ENCODE measurements around the gene SAFB2.

The SAFB2 gene

DNA sequence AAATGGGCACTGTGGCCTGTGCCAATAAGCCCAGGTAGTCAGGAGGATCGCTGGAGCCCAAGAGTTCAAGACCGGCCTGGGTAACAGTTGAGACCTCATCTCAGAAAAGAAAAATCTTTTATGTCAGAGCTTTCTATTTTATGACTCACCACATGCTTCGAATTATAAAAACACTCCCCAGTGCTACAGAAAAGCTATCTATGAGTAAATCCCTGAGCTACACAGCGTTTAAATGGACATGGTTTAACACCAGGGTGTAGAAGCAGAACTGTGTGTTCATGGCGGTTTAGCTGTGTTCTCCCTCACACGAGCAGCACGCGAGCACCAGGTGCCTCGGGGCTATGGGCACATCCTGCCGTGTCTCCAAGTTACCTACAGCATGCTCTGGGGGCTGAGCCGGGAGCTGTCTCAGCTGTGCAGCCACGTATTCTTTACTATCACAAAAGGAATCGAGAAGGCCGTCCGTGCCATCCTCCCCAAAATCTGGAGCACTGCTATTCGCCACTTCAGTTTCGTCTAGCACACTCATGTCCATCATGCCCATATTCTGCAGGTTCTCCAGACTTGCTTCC lies 6.7 kb downstream of the SAFB2 start:
- TF ChIP-seq, protein P1, sequence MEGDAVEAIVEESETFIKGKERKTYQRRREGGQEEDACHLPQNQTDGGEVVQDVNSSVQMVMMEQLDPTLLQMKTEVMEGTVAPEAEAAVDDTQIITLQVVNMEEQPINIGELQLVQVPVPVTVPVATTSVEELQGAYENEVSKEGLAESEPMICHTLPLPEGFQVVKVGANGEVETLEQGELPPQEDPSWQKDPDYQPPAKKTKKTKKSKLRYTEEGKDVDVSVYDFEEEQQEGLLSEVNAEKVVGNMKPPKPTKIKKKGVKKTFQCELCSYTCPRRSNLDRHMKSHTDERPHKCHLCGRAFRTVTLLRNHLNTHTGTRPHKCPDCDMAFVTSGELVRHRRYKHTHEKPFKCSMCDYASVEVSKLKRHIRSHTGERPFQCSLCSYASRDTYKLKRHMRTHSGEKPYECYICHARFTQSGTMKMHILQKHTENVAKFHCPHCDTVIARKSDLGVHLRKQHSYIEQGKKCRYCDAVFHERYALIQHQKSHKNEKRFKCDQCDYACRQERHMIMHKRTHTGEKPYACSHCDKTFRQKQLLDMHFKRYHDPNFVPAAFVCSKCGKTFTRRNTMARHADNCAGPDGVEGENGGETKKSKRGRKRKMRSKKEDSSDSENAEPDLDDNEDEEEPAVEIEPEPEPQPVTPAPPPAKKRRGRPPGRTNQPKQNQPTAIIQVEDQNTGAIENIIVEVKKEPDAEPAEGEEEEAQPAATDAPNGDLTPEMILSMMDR (IDR thresholded peaks at IDR 0.05) = no peak

DNA sequence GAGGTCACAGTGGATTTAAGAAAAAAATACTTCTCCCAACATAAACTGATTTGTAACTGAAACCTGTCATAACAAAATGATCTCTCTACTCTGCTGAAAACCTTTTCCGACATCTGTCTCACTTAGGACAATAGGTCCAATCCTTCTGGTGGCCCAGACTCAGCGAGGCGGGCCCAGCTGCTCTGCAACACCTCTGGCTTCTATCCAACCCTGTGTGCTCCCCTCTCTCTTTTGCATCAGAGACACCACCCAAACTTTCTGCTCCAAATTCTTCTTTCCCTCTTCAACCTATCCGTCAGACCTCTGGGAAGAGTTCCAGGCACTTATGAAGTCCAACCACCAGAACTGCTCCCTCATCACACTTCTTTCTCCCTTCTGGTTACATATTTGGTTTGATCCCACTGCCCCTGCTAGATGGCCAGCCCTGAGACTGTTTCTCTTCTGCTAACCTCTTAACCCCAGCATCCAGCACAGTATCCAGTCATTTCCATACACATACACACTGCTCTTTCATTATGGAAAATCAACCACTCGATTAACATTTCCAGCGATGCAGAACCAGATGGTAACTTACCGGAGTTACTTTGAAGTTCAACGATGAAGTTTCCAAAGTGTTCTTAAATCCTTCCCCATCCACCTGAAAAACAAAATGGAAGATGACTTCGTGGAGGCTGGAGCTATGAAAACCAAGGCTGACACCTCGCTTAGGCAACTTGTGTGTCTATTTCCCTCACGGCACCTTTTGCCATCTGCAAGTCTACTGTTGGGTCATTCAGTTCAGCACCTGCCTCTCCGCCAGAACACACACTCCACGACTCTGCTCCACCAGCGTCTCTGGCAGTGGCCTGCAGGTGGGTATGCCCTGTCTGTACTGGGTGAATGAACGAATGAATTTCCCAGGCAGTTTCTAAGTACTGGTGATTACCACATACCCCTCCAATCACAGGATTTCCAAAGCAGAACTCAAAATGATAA lies 9.4 kb downstream of the SAFB2 start:
- TF ChIP-seq, protein P1 (IDR thresholded peaks at IDR 0.05) = no peak

DNA sequence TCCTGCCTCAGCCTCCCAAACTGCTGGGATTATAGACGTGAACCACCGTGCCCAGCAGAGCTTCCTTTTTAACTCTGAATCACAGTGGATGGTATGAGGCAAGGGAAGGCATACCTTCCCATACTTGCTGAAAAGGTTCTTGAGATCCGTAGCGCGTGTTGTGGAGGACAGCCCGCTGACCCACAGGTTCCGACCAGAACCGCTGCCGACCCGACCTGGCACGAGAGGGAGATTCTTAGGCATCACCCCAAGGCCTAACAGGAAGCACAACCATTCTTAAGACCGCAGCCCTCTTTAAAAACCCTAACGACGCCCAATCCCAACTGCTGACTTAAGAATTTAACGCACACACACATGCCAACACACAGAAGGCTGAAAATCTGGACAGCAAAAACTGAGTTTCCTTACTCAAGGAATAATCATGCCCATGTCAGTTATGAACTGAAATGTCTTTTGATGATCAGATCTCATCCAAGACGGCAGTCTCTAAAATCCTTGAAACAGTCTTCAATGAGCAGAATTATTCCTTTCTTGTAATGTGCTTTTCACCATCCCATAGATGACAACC lies 12.6 kb downstream of the SAFB2 start:
- TF ChIP-seq, protein P1 (IDR thresholded peaks at IDR 0.05) = no peak

DNA sequence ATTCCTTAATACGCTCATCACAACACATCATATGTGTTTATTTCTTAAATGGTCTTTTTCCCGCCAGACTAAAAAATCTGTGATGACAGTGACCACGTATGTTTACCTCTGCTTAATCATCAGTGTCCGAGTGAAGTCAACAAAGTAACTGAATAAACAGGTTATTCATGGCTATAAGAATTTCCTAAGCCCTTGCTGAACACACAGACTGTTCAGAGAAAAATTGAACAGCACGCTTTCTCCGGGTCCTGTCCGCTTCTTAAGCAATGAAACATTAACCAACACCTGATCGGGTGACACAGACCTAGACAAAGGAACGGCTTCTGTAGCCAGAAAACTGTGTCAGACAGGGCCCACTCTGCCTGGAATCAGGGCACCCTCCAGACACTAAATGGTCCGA lies 14.3 kb downstream of the SAFB2 start:
- TF ChIP-seq, protein P1 (IDR thresholded peaks at IDR 0.05) = no peak

DNA sequence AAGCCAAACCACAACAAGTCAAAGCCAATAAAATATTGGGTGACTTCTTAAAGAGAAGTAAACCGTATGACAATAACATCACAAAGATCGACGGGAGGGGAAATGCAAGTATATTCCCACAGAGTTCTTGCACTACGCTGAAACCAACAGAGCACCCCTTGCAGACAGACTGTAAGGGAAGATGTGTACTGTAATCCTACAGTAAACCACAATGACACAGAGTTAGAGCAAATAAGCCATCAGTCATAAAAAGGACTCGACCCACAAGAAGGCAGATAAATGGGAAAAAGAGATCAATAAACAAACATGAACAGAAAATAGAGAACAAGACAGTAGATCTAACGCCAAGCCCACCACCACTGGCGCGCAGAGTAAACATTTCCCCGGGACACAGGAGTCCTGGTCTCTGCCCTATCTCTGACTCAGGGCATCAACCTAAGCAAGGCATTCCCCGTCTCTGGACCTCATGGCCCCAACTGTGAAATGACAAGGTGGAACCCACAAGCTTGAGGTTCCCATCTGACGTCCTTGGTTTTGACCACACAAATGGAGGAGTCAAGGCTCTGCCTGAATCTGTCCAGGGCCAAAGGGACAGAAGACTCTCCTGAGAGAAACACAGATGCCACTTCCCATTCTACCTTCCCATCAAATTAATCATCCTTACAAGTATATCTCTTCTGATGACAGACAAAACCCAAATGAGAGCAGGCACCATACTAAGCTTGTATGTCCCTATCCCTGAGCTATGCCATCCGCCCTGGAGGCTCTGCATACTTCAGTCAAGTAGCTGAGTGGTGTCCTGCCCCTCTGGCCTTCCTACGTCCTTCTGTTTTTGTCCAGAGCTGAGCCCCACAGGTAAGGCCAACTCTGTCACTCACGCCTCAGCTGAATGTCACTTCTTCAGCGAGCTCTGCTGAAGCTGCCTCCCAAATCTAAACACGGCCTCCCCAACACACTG lies 15.0 kb downstream of the SAFB2 start:
- TF ChIP-seq, protein P1 (IDR thresholded peaks at IDR 0.05) = no peak

DNA sequence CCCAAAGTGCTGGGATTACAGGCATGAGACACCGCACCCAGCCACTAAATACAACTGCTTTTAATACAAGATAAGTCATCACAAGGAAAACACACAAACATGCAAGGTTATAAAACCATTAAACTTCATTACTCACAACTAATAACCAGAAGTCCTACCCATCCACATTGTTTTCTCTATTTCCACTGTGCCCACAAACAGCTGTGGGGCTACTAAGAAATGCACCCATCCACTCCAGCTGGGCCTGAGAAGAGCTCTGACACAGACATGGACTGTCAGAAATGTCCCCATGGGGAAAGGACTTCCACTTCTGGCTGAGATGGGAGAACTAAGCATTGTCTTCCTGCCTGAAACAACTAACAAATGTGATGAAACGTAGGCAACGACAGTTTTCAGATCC lies 17.2 kb downstream of the SAFB2 start:
- TF ChIP-seq, protein P1 (IDR thresholded peaks at IDR 0.05) = no peak

DNA sequence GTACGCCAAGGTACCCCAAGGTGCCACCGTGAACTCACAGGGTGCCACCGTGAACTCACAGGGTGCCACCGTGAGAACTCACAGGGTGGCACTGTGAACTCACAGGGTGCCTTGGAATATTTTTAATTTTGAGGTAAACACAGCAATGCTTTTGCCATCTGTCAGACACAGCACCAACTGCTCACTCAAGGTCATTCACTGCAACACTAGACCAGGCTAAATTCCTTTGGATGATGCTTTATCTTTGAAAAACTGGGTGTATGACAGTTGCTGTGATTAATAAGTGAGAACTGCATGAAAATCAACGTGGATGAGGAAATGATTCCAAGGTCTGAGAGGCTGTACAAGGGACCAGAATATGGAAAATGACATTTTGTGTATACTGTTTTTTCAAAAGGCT lies 18.9 kb downstream of the SAFB2 start:
- TF ChIP-seq, protein P1 (IDR thresholded peaks at IDR 0.05) = no peak

Data from LNCAP (cell line).